NCI-H82 treated with DMSO at 0.1 percent for 48 hours (cell line): ENCODE measurements around the gene SLC35A4.
"Not testable (repeated sequence)": the region's sequence is repeated elsewhere in the genome, so short reads cannot be mapped to it uniquely, and the experiment has no call there.

Source experiments
- DNase-seq: peaks from one replicate; lab custom pipeline; 2025; ENCODE audit not compliant: unreplicated experiment; lab: John Stamatoyannopoulos, UW

Gene SLC35A4

DNA sequence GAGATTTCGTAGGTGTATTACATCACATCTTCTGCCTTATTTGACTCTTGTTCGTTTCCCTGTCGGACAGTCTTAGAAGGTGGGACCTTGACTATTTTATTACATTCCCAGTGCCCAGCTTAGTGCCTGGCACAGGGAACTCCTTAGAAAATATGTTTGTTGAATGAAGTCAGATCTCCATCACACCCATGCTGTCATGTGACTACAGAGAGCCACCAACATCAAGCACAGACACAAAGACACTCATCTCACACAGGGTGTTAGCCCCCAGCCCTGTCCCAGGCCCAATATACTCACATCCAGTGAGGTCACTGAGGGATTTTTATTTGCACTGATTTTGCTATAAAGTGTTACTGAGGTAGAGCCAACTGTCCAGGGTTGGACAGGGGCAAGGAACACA lies 6.7 kb upstream of the SLC35A4 start:
- no peak for DNase-seq

GRCh38 chr5:140558542-140558941 lies 6.1 kb upstream of the SLC35A4 start:
- no peak for DNase-seq

- no peak for DNase-seq
Measured at GRCh38 chr5:140560227-140560626, 4.4 kb upstream of the SLC35A4 start.

GRCh38 chr5:140561753-140562523 lies 2.7 kb upstream of the SLC35A4 start:
- no peak for DNase-seq

GRCh38 chr5:140563596-140563995 lies 1.0 kb upstream of the SLC35A4 start:
- DNase-seq, result no peak

GRCh38 chr5:140565024-140565779 lies 574 bp downstream of the SLC35A4 start:
- no peak for DNase-seq

- no peak for DNase-seq
Measured at GRCh38 chr5:140565780-140566095, 1.1 kb downstream of the SLC35A4 start.

- DNase-seq, result no peak
Measured at GRCh38 chr5:140566665-140567064, 2.0 kb downstream of the SLC35A4 start.

- DNase-seq, result no peak
Measured at GRCh38 chr5:140567136-140567818, 2.6 kb downstream of the SLC35A4 start.

- no peak for DNase-seq
Measured at GRCh38 chr5:140567871-140568270, 3.2 kb downstream of the SLC35A4 start.

DNA sequence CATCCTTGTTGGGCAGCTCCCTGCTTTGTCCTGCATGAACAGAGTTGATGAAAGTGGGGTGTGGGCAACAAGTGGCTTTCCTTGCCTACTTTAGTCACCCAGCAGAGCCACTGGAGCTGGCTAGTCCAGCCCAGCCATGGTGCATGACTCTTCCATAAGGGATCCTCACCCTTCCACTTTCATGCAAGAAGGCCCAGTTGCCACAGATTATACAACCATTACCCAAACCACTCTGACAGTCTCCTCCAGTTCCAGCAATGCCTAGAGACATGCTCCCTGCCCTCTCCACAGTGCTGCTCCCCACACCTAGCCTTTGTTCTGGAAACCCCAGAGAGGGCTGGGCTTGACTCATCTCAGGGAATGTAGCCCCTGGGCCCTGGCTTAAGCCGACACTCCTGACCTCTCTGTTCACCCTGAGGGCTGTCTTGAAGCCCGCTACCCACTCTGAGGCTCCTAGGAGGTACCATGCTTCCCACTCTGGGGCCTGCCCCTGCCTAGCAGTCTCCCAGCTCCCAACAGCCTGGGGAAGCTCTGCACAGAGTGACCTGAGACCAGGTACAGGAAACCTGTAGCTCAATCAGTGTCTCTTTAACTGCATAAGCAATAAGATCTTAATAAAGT lies 3.9 kb downstream of the SLC35A4 start:
- no peak for DNase-seq

GRCh38 chr5:140569197-140569596 lies 4.6 kb downstream of the SLC35A4 start:
- DNase-seq, result no peak

GRCh38 chr5:140570058-140570457 lies 5.4 kb downstream of the SLC35A4 start:
- no peak for DNase-seq

- DNase-seq, result no peak
Measured at GRCh38 chr5:140570488-140570887, 5.9 kb downstream of the SLC35A4 start.

- DNase-seq, result no peak
Measured at GRCh38 chr5:140571105-140571504, 6.5 kb downstream of the SLC35A4 start.

DNA sequence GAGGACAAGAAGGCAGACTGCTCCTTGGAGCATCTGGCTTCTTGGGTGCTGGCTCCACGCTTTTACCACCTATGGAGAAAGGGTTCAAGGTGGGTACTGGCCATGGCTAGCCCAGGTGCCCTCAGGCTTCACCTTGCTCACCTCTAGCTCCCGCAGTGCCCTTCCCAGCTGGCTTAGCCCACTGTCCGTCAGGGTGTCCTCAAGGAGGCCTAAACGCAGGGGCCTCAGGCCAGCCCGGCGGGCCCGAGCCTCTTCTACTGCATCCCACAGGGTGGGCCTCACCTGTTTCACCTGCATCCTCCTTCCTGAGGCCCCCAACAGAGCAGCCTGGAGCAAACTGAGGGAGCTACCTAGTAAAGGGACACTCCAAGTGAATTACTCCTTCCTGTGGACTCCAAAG lies 9.1 kb downstream of the SLC35A4 start:
- DNase-seq, result no peak

GRCh38 chr5:140574165-140574564 lies 9.5 kb downstream of the SLC35A4 start:
- no peak for DNase-seq

DNA sequence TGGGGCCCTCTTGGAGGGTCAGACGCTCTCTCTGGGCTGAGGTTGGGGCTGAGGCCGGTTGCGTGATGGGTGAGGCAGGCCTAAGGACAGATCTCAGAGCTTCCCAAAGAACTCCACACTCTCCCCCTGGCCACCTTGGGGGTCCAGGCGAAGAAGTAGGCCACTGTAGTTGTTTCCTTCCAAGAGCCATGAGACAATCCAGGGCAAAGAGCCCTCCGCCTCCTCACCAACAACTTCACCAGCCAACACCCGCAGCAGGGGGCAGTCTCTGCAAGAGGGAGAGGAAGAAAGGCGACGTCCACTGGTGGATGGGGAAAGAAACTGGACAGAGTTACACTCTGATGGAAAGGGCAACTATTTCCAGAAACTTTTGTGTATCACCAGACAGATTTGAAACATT lies 10.7 kb downstream of the SLC35A4 start:
- DNase-seq, result no peak

GRCh38 chr5:140576776-140577201 lies 12.2 kb downstream of the SLC35A4 start:
- no peak for DNase-seq

DNA sequence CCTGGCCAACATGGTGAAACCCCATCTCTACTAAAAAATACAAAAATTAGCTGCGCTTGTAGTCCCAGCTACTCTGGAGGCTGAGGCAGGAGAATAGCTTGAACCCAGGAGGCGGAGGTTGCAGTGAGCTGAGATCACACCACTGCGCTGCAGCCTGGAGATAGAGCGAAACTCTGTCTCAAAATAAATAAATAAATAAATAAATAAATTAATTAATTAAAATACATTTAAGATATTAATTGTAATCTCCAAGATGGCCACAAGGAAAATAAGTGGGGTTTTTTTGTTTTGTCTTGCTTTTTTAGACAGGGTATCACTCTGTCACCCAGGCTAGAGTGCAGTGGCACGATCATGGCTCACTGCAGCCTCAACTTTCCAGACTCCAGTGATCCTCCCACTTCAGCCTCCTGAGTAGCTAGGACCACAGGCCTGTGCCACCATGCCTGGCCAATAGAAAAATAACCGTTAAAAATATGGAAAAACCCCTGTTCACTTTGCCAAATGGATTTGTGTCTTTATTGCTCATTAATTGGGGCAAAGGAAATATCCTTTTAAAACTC lies 14.6 kb downstream of the SLC35A4 start:
- not testable (repeated sequence) for DNase-seq

DNA sequence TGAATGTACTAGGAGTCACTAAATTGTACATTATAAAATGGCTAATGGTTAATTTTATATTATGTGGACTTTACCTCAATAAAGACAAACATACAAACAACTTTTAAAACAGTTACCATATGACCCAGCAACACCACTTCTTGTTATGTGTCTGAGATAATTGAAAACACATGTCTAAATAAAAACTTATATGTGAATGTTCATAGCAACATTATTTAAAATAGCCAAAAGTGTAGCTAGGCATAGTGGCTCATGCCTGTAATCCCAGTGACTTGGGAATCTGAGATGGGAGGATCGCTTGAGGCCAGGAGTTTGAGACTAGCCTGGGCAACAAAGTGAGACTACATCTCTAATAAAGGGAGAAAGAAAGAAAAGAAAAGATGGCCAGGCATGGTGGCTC lies 22.9 kb downstream of the SLC35A4 start:
- no peak for DNase-seq
